Hematopoietic multipotent progenitor cell (in vitro differentiated cells): ENCODE results near the gene CYP8B1. TPM values are rescaled to one million over a fixed set of nuclear protein-coding genes. Genes with fewer than 3 reads are reported as not detected.

Experiments
- DNase-seq, 3 donors: peaks; one replicate each; pipeline ENCODE4 v3.0.0-alpha.2; 2011 to 2015; ENCODE audit warnings: low read depth in 2 of 3, low spot score in 2 of 3
- total RNA-seq: library from RNA; depleted of rRNA; stranded (reverse); fragments of >200 nt; gene quantifications from one replicate; pipeline ENCODE4 v1.2.3, GENCODE V29; 2012

Gene CYP8B1
- total RNA-seq, 1 donor = not detected

GRCh38 chr3:42853739-42854302 lies 21.9 kb downstream of the CYP8B1 start:
- DNase-seq = no peak

GRCh38 chr3:42853056-42853455 lies 22.6 kb downstream of the CYP8B1 start:
- no peak for DNase-seq

- peak in 2 of 3 donors; percentile 15 to 38 for DNase-seq
Measured at GRCh38 chr3:42852441-42852840, 23.2 kb downstream of the CYP8B1 start.

- DNase-seq = no peak
Measured at GRCh38 chr3:42851228-42851834, 24.3 kb downstream of the CYP8B1 start.

GRCh38 chr3:42850263-42850662 lies 25.4 kb downstream of the CYP8B1 start:
- no peak for DNase-seq

GRCh38 chr3:42849017-42849416 lies 26.7 kb downstream of the CYP8B1 start:
- DNase-seq = no peak

- peak in 2 of 3 donors; percentile 13 to 67 for DNase-seq
Measured at GRCh38 chr3:42847731-42848130, 27.9 kb downstream of the CYP8B1 start.

- peak in 2 of 3 donors; percentile 23 to 63 for DNase-seq
Measured at GRCh38 chr3:42846685-42847522, 28.8 kb downstream of the CYP8B1 start.

GRCh38 chr3:42844815-42845214 lies 30.9 kb downstream of the CYP8B1 start:
- no peak for DNase-seq

GRCh38 chr3:42844412-42844713 lies 31.3 kb downstream of the CYP8B1 start:
- no peak for DNase-seq

GRCh38 chr3:42843713-42844411 lies 31.8 kb downstream of the CYP8B1 start:
- no peak for DNase-seq

GRCh38 chr3:42841332-42841731 lies 34.3 kb downstream of the CYP8B1 start:
- no peak for DNase-seq

- peak; percentile 11 to 75 (median 56) for DNase-seq
Measured at GRCh38 chr3:42839616-42840015, 36.1 kb downstream of the CYP8B1 start.

GRCh38 chr3:42838571-42838970 lies 37.1 kb downstream of the CYP8B1 start:
- no peak for DNase-seq

GRCh38 chr3:42836150-42837123 lies 39.2 kb downstream of the CYP8B1 start:
- DNase-seq = peak in 2 of 3 donors; percentile 22 to 39

GRCh38 chr3:42831321-42831713 lies 44.4 kb downstream of the CYP8B1 start:
- DNase-seq = peak; percentile 46 to 91 (median 78)

GRCh38 chr3:42830437-42831320 lies 45.0 kb downstream of the CYP8B1 start:
- DNase-seq = peak in 2 of 3 donors; percentile 66 to 87

- DNase-seq = no peak
Measured at GRCh38 chr3:42829628-42830436, 45.8 kb downstream of the CYP8B1 start.
